ENCODE measurements around the gene SLC26A4. TPM values are rescaled to one million over a fixed set of nuclear protein-coding genes. Genes with fewer than 3 reads are reported as not detected.

The SLC26A4 gene
- total RNA-seq, 1 experiment from 2014 or later = 0.22 TPM

DNA sequence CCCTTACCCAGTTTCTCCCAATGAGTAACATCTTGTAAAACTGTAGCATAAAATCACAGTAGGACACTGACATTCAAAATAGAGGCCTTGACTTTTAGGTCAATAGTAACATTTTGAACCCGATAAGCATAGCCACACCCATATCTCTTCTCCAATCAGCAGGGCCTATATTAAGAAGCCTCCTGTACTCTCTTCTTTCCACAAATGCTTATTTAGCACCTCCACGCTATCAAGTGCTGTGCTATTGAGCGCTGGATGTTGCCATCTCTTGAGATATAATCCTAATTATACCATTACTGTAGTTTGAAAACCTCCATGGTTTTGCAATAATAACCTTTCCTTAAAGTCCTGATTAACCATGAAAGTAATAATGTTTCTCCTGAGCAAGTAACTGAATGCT is 43.2 kb downstream of the SLC26A4 start:
- POLR2A ChIA-PET = no interaction called here
- no peak overlapping the region for H3K27ac Mint-ChIP-seq
- no peaks in the 10 kb centered on the region for H3K9me3 Mint-ChIP-seq
- CTCF ChIA-PET = no interaction called here
- no peaks in the 10 kb centered on the region for H3K36me3 Mint-ChIP-seq
- H3K4me3 Mint-ChIP-seq = no peak overlapping the region
- ATAC-seq (no peak), DNase-seq (ENCODE audit: low spot score) (no peak)
- no peaks in the 10 kb centered on the region for H3K27me3 Mint-ChIP-seq (ENCODE audit: low read depth)
- H3K4me1 Mint-ChIP-seq = no peaks in the 10 kb centered on the region
- no peak for TF ChIP-seq ZNF396 (CRISPR knock-in tag; IDR thresholded peaks at IDR 0.05; ENCODE audit: borderline replicate concordance)
- no peak for TF ChIP-seq GTF2I (CRISPR knock-in tag; conservative IDR thresholded peaks at IDR 0.05)
- TF ChIP-seq, protein P1, sequence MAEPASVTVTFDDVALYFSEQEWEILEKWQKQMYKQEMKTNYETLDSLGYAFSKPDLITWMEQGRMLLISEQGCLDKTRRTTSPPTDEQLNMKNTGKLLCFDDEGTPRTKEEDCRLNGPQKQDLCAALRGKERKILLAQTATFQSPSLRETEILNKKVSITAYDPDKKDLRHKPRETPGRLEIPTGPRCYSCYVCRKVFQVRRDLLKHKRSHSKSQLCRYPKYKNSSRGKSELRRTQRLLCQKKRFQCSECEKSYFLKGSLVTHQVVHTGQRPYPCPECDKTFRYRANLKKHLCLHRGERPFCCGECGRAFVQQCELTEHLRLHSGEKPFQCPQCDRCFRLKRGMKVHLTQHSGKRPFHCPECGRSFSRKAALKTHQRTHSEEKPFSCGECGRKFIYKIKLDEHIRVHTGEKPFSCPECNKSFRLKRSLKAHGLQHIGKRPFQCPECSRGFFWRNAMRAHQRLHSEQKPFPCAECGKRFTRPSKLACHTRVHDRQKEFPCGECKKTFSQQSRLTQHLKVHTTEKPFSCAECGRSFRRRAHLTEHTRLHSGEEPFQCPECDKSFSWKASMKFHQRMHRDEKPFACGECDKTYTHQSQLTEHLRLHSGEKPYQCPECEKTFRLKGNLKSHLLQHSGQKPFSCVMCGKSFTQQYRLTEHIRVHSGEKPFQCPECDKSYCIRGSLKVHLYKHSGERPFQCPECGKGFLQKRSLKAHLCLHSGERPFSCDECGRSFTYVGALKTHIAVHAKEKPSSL (CRISPR knock-in tag; conservative IDR thresholded peaks at IDR 0.05) = no peak
- no peak for TF ChIP-seq ATF1 (CRISPR knock-in tag; IDR thresholded peaks at IDR 0.05)
- no peak for TF ChIP-seq ZNF138 (CRISPR knock-in tag; conservative IDR thresholded peaks at IDR 0.05)
- no peak for TF ChIP-seq ESRRA (CRISPR knock-in tag; IDR thresholded peaks at IDR 0.05; ENCODE audit: borderline replicate concordance)
- no peak for TF ChIP-seq NFE2L1 (CRISPR knock-in tag; IDR thresholded peaks at IDR 0.05)
- TF ChIP-seq TP53 (CRISPR knock-in tag; IDR thresholded peaks at IDR 0.05) = no peak
- no peak for TF ChIP-seq ZNF512 (CRISPR knock-in tag; IDR thresholded peaks at IDR 0.05; ENCODE audit: borderline replicate concordance)
- TF ChIP-seq ZNF263 (CRISPR knock-in tag; IDR thresholded peaks at IDR 0.05; ENCODE audit: low read depth) = no peak
- TF ChIP-seq, protein P2, sequence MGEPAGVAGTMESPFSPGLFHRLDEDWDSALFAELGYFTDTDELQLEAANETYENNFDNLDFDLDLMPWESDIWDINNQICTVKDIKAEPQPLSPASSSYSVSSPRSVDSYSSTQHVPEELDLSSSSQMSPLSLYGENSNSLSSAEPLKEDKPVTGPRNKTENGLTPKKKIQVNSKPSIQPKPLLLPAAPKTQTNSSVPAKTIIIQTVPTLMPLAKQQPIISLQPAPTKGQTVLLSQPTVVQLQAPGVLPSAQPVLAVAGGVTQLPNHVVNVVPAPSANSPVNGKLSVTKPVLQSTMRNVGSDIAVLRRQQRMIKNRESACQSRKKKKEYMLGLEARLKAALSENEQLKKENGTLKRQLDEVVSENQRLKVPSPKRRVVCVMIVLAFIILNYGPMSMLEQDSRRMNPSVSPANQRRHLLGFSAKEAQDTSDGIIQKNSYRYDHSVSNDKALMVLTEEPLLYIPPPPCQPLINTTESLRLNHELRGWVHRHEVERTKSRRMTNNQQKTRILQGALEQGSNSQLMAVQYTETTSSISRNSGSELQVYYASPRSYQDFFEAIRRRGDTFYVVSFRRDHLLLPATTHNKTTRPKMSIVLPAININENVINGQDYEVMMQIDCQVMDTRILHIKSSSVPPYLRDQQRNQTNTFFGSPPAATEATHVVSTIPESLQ (CRISPR knock-in tag; IDR thresholded peaks at IDR 0.05) = no peak
- TF ChIP-seq FOXK1 (CRISPR knock-in tag; IDR thresholded peaks at IDR 0.05) = no peak
- no peak for TF ChIP-seq ELF4 (CRISPR knock-in tag; IDR thresholded peaks at IDR 0.05; ENCODE audit: low read depth)

- Mint-ChIP-seq H3K27me3 (ENCODE audit: low read depth) (no peaks in the 10 kb centered on the region; the same call in 1 of the 2 replicates), H3K36me3 (no peaks in the 10 kb centered on the region), H3K27ac (no peak overlapping the region; the same call in 1 of the 2 replicates), H3K9me3 (no peaks in the 10 kb centered on the region), H3K4me1 (no peaks in the 10 kb centered on the region), H3K4me3 (no peak overlapping the region)
- CTCF ChIA-PET = interaction anchor here (1.8 kb wide), 1 partner anchor 35 kb away, joined by 4 read pairs; the partner anchor contains the start of gene CBLL1
- POLR2A ChIA-PET = no interaction called here
- no peak for DNase-seq (ENCODE audit: low spot score)
- ATAC-seq = no peak
- TF ChIP-seq KAT7 (CRISPR knock-in tag; IDR thresholded peaks at IDR 0.05; ENCODE audit: borderline replicate concordance) (no peak), TCF7 (CRISPR knock-in tag; IDR thresholded peaks at IDR 0.05; ENCODE audit: low read depth) (no peak), GABPB1 (CRISPR knock-in tag; IDR thresholded peaks at IDR 0.05) (no peak), SP1 (CRISPR knock-in tag; conservative IDR thresholded peaks at IDR 0.05) (no peak), FOXK1 (CRISPR knock-in tag; IDR thresholded peaks at IDR 0.05) (no peak), ARID4B (CRISPR knock-in tag; IDR thresholded peaks at IDR 0.05; ENCODE audit: borderline replicate concordance) (no peak), TEAD1 (CRISPR knock-in tag; IDR thresholded peaks at IDR 0.05) (no peak), ESRRA (CRISPR knock-in tag; IDR thresholded peaks at IDR 0.05; ENCODE audit: borderline replicate concordance) (no peak), SMAD4 (CRISPR knock-in tag; IDR thresholded peaks at IDR 0.05) (no peak)
- TF ChIP-seq, protein P3, sequence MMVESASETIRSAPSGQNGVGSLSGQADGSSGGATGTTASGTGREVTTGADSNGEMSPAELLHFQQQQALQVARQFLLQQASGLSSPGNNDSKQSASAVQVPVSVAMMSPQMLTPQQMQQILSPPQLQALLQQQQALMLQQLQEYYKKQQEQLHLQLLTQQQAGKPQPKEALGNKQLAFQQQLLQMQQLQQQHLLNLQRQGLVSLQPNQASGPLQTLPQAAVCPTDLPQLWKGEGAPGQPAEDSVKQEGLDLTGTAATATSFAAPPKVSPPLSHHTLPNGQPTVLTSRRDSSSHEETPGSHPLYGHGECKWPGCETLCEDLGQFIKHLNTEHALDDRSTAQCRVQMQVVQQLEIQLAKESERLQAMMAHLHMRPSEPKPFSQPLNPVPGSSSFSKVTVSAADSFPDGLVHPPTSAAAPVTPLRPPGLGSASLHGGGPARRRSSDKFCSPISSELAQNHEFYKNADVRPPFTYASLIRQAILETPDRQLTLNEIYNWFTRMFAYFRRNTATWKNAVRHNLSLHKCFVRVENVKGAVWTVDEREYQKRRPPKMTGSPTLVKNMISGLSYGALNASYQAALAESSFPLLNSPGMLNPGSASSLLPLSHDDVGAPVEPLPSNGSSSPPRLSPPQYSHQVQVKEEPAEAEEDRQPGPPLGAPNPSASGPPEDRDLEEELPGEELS (CRISPR knock-in tag; IDR thresholded peaks at IDR 0.05) = no peak
- TF ChIP-seq, protein P1 (CRISPR knock-in tag; conservative IDR thresholded peaks at IDR 0.05) = no peak
Observed at GRCh38 chr7:107708956-107709355, 48.3 kb downstream of the SLC26A4 start.

Data from WTC11 (cell line).